Right lobe of liver (tissue), 6 donors: ENCODE measurements around the gene LPCAT1. TPM values are rescaled to one million over a fixed set of nuclear protein-coding genes. Genes with fewer than 3 reads are reported as not detected.

Experiments
- ATAC-seq, 4 donors: fragments of 200-7000 bp; cut with Tn5 transposase; one replicate each; pipeline ENCODE4 v1.9.1; 2020; ENCODE audit warnings: mild to moderate bottlenecking in 4 of 4, moderate library complexity in 4 of 4
- DNase-seq, 3 donors: peaks; one replicate each; pipeline ENCODE4 v3.0.0-alpha.2; 2020
- H3K27ac ChIP-seq, 3 donors: fragments of 200-600 bp; one replicate each; pipeline ENCODE4 v1.8.0; 2022
- H3K27me3 ChIP-seq, 2 donors: fragments of 200-600 bp; one replicate each; pipeline ENCODE4 v1.8.0; 2022
- H3K36me3 ChIP-seq, 4 donors: fragments of 200-600 bp; sonication (generic) in 1 of 4; one replicate each; pipeline versions ENCODE4 v1.5.1 to v1.8.0; 2017 to 2022; ENCODE audit warnings: control low read depth in 1 of 4
- H3K4me1 ChIP-seq, 4 donors: fragments of 200-600 bp; sonication (generic) in 1 of 4; one replicate each; pipeline versions ENCODE4 v1.5.1 to v1.8.0; 2017 to 2022; ENCODE audit warnings: control low read depth in 1 of 4
- H3K4me3 ChIP-seq, 3 donors: fragments of 200-600 bp; one replicate each; pipeline ENCODE4 v1.8.0; 2022
- H3K9me3 ChIP-seq, 4 donors: fragments of 200-600 bp; sonication (generic) in 1 of 4; one replicate each; pipeline versions ENCODE4 v1.5.1 to v1.8.0; 2017 to 2022; ENCODE audit warnings: control low read depth in 1 of 4
- CTCF ChIP-seq, 4 donors: fragments of 200-600 bp in 3 of 4; fragments of 450-650 bp in 1 of 4; IDR thresholded peaks; one replicate each; pipeline versions ENCODE4 v1.5.1 to v1.8.0; 2016 to 2022; ENCODE audit warnings: antibody characterized with exemption in 4 of 4, mild to moderate bottlenecking in 2 of 4
- POLR2A ChIP-seq: fragments of 450-650 bp; IDR thresholded peaks from one replicate; pipeline ENCODE4 v1.6.1; 2017; ENCODE audit warnings: antibody characterized with exemption, mild to moderate bottlenecking
- WGBS: methylation state at CpG from one replicate; pipeline ENCODE4 v1.1.6; 2018; ENCODE audit warnings: low coverage, low lambda C conversion rate; ENCODE audit not compliant: insufficient coverage; ENCODE audit errors: missing lambda C conversion rate; 5-methylcytosine and 5-hydroxymethylcytosine counted together
- intact Hi-C, 2 donors: fragments of 100-400 bp; cut with DNase I; formaldehyde crosslinking; loops; one replicate each; pipeline versions ENCODE4 v1.11.2 to v1.14.1; 2022
- total RNA-seq, 6 experiments: library from RNA; depleted of rRNA in 2 of 6; stranded (reverse); fragments of >200 nt in 2 of 6; fragmentation: NEBNext Ultra II Directional in 3 of 6; extraction: Animal tissue kit (Norgen Biotek cat#: 25700) in 3 of 6; gene quantifications; one replicate each; pipeline versions ENCODE4 v1.1.0 to v1.2.4, GENCODE V29; 2016 to 2023
- donor health status: DM: no; HTN: yes; CAD: no.
- donor health status: DM: no; HTN: no; CAD: no.
- donor health status: DM: no; HTN: no; CAD: no.
- donor health status: DM: no; HTN: yes; CAD: no.
- donor health status: DM: no; HTN: yes; CAD: no.

Gene LPCAT1
- total RNA-seq, 6 experiments from 2014 or later: 6.9 to 38.6 (median 13.1) TPM

GRCh38 chr5:1474866-1475543, 48.8 kb downstream of the LPCAT1 start:
- WGBS: 94% methylated on average over 3 of the region's 24 CpGs

GRCh38 chr5:1474183-1474839, 49.4 kb downstream of the LPCAT1 start:
- ATAC-seq (no peak), DNase-seq (peak in 2 of 3 donors; percentile 21 to 51)
- 100% methylated on average over 4 of the region's 21 CpGs for WGBS
- H3K4me3 ChIP-seq: no peak overlapping the region
- H3K36me3 ChIP-seq: no peaks in the 10 kb centered on the region
- no peak overlapping the region for H3K27ac ChIP-seq
- H3K4me1 ChIP-seq: peaks cover 0 to 6% (median 0%) of the 10 kb centered on the region in 4 donors
- H3K27me3 ChIP-seq: no peaks in the 10 kb centered on the region
- TF ChIP-seq POLR2A: no peak
- TF ChIP-seq CTCF (IDR thresholded peaks at IDR 0.05): no peak
- H3K9me3 ChIP-seq: no peaks in the 10 kb centered on the region
- intact Hi-C loops: no loop called here

More at GRCh38 chr5:1474866-1475543, 48.8 kb downstream of the LPCAT1 start:
- intact Hi-C loops: no loop called here
- peaks cover 0 to 6% (median 0%) of the 10 kb centered on the region in 4 donors for H3K4me1 ChIP-seq
- TF ChIP-seq POLR2A (no peak), CTCF (IDR thresholded peaks at IDR 0.05) (no peak)
- H3K27ac ChIP-seq: no peak overlapping the region
- H3K9me3 ChIP-seq: no peaks in the 10 kb centered on the region
- H3K27me3 ChIP-seq: no peaks in the 10 kb centered on the region
- DNase-seq (peak in 2 of 3 donors; percentile 22 to 51), ATAC-seq (no peak)
- H3K36me3 ChIP-seq: no peaks in the 10 kb centered on the region
- no peak overlapping the region for H3K4me3 ChIP-seq

GRCh38 chr5:1473746-1474145, 50.0 kb downstream of the LPCAT1 start:
- Histone ChIP-seq H3K4me3 (no peak overlapping the region), H3K9me3 (no peaks in the 10 kb centered on the region), H3K27ac (no peak overlapping the region), H3K36me3 (no peaks in the 10 kb centered on the region), H3K4me1 (peaks cover 0 to 6% (median 0%) of the 10 kb centered on the region in 4 donors), H3K27me3 (no peaks in the 10 kb centered on the region)
- WGBS: 93% methylated on average over 12 of the region's 12 CpGs
- DNase-seq (no peak), ATAC-seq (no peak)
- TF ChIP-seq CTCF (IDR thresholded peaks at IDR 0.05) (no peak), POLR2A (no peak)
- intact Hi-C loops: no loop called here

- DNase-seq: peak; percentile 19 to 46 (median 42)
- no peak for ATAC-seq
- H3K4me3 ChIP-seq: no peak overlapping the region
- TF ChIP-seq POLR2A: no peak
- no peak for TF ChIP-seq CTCF (IDR thresholded peaks at IDR 0.05)
- H3K36me3 ChIP-seq: no peaks in the 10 kb centered on the region
- no peaks in the 10 kb centered on the region for H3K27me3 ChIP-seq
- intact Hi-C loops: no loop called here
- peaks cover 0 to 6% (median 0%) of the 10 kb centered on the region in 4 donors for H3K4me1 ChIP-seq
- no peaks in the 10 kb centered on the region for H3K9me3 ChIP-seq
- 97% methylated on average over 15 of the region's 23 CpGs for WGBS
- no peak overlapping the region for H3K27ac ChIP-seq
Measured at GRCh38 chr5:1472964-1473628, 50.7 kb downstream of the LPCAT1 start.
